Neural cell (in vitro differentiated cells): ENCODE results near the gene TLX2.

Experiments used
- CTCF ChIP-seq: fragments of 450-650 bp; IDR thresholded peaks from 2 replicates; pipeline ENCODE4 v1.5.1; 2014; ENCODE audit warnings: antibody characterized with exemption, mild to moderate bottlenecking, moderate library complexity; ENCODE audit not compliant: poor library complexity, severe bottlenecking
- EP300 ChIP-seq: fragments of 450-650 bp; conservative IDR thresholded peaks from 2 replicates; pipeline ENCODE4 v1.6.1; 2014; ENCODE audit warnings: antibody characterized with exemption, mild to moderate bottlenecking, moderate library complexity; ENCODE audit not compliant: poor library complexity, severe bottlenecking
- EZH2 ChIP-seq: fragments of 200-600, 300-800 bp; shearing (Covaris generic), sonication (generic); IDR thresholded peaks from 2 replicates; pipeline ENCODE4 v1.6.1; 2014; ENCODE audit warnings: antibody characterized with exemption, low read length, borderline replicate concordance, mild to moderate bottlenecking; ENCODE audit not compliant: insufficient read depth, poor library complexity, severe bottlenecking
- POLR2AphosphoS5 ChIP-seq: IDR thresholded peaks from 2 replicates; pipeline ENCODE4 v1.6.1; 2012
- RAD21 ChIP-seq: fragments of 450-650 bp; conservative IDR thresholded peaks from 2 replicates; pipeline ENCODE4 v1.6.1; 2014; ENCODE audit warnings: antibody characterized with exemption, mild to moderate bottlenecking, moderate library complexity
- REST ChIP-seq: IDR thresholded peaks from 2 replicates; pipeline ENCODE4 v1.6.1; 2012; ENCODE audit warnings: borderline replicate concordance
- SMC3 ChIP-seq: fragments of 450-650 bp; conservative IDR thresholded peaks from 2 replicates; pipeline ENCODE4 v1.6.1; 2014; ENCODE audit warnings: antibody characterized with exemption, mild to moderate bottlenecking, moderate library complexity; ENCODE audit not compliant: poor library complexity
- TAF1 ChIP-seq: IDR thresholded peaks from 2 replicates; pipeline ENCODE4 v1.6.1; 2012; ENCODE audit warnings: low read depth

- TF ChIP-seq RAD21 (no peak), POLR2AphosphoS5 (no peak), CTCF (no peak), TAF1 (no peak), EZH2 (no peak), REST (no peak), SMC3 (no peak), EP300 (no peak)
Observed at GRCh38 chr2:74488643-74489481, 25.4 kb upstream of the TLX2 start.
